ENCODE results near the gene LRFN3.
A peak's percentile ranks its signal among the peaks of the same experiment; 100 is the strongest.
"Not testable (repeated sequence)": the region's sequence is repeated elsewhere in the genome, so short reads cannot be mapped to it uniquely, and the experiment has no call there.

LRFN3 gene

DNA sequence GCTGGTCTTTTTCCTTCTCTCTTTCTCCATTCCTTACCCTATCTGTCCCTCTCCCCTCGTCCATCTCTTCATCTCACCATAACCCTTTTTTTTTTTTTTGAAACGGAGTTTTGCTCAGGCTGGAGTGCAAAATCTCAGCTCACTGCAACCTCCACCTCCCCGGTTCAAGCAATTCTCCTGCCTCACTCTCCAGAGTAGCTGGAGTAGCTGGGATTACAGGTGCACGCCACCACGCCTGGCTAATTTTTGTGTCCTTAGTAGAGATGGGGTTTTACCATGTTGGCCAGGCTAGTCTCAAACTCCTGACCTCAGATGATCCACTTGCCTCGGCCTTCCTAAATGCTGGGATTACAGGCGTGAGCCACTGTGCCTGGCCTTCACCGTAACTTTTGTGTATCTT lies 21.2 kb downstream of the LRFN3 start:
- not testable (repeated sequence) for H3K4me1 ChIP-seq (ENCODE audit: insufficient read depth, low read length); H3K36me3 ChIP-seq (ENCODE audit: insufficient read depth, low read length); H3K4me3 ChIP-seq (ENCODE audit: low read length); H3K27ac ChIP-seq (ENCODE audit: low read depth, low read length); H3K9me3 ChIP-seq (ENCODE audit: insufficient read depth, low read depth, low read length); H3K9ac ChIP-seq (ENCODE audit: low read depth, low read length)
- H3K27me3 ChIP-seq (ENCODE audit: insufficient read depth, low read length): peaks cover 44% of the 10 kb centered on the region
- 75% methylated on average over 8 of the region's 8 CpGs for WGBS

DNA sequence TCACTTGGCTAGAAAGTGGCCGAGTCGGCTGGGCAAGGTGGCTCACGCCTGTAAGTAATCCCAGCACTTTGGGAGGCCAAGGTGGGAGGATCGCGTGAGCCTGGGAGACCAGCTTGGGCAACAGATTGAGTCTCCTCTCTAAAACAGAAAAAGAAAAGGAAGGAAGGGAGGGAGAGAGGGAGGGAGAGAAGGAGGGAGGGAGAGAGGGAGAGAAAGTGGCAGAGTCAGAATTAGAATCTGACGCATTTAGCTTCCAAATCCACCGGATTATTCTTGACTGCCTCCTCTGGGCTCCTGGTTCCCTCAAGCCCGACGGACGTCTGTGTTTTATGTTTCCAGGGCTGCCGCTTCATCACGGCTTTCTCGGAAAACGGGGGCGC lies 22.5 kb downstream of the LRFN3 start:
- H3K9me3 ChIP-seq (ENCODE audit: insufficient read depth, low read depth, low read length): 0 out of 2 replicates have a peak, but pooled peaks cover 3% of the 10 kb centered on the region
- WGBS: 42% methylated on average over 15 of the region's 15 CpGs
- H3K27ac ChIP-seq (ENCODE audit: low read depth, low read length): no peak overlapping the region
- no peaks in the 10 kb centered on the region for H3K36me3 ChIP-seq (ENCODE audit: insufficient read depth, low read length)
- H3K4me1 ChIP-seq (ENCODE audit: insufficient read depth, low read length): no peaks in the 10 kb centered on the region
- peak overlapping the region; percentile 32 for H3K4me3 ChIP-seq (ENCODE audit: low read length)
- peaks cover 48% of the 10 kb centered on the region for H3K27me3 ChIP-seq (ENCODE audit: insufficient read depth, low read length)
- no peak overlapping the region for H3K9ac ChIP-seq (ENCODE audit: low read depth, low read length)

DNA sequence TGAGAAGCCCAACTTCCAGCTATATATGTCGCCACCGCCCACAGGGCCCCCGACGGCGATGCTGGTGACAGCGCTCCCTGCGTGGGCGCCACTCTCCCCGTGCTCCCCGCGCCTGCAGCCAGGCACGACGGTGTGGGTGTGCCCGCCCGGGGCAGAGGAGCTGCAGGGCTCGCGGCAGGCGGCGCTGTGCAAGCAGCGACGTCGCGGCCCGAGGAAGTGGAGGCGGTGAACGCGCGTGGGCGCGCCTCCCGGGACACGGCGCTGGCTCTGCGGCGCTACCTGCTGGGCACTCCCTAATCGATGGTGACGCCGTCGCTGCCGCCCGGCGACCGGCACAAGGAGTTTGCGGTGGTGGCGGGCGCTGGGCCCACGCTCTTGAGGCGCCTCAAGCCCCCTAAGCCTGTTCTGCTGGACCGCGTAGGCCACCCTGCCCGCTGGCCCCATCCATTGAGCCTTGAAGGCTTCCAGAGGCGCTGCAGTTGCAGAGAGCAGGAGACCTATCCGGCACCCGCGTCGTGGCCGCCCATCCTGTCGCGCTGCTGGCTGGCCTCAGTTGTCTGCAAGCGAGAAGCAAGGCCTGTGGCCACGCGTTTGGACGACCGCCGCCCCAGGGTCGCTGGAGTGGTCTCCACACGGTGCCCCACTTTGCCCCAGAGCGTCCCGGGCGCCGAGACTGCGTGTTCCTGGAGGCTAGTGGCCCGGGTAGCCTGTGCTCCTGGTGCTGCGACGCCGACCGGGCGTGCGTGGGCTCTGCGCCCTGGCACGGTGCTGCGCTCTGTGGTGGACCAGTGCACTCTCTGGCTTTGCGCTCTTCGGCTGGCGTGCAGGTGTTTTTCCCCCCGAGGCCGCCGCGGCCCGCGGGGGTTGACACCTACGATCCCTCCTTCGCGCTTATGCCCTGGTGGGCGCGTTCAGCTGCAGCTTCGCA lies 23.1 kb downstream of the LRFN3 start:
- H3K36me3 ChIP-seq (ENCODE audit: insufficient read depth, low read length): no peaks in the 10 kb centered on the region
- H3K9me3 ChIP-seq (ENCODE audit: insufficient read depth, low read depth, low read length): 0 out of 2 replicates have a peak, but pooled peaks cover 3% of the 10 kb centered on the region
- no peak overlapping the region for H3K9ac ChIP-seq (ENCODE audit: low read depth, low read length)
- WGBS: 22% methylated on average over 97 of the region's 97 CpGs
- no peaks in the 10 kb centered on the region for H3K4me1 ChIP-seq (ENCODE audit: insufficient read depth, low read length)
- peak overlapping the region; percentile 32 for H3K4me3 ChIP-seq (ENCODE audit: low read length)
- H3K27me3 ChIP-seq (ENCODE audit: insufficient read depth, low read length): peaks cover 48% of the 10 kb centered on the region
- no peak overlapping the region for H3K27ac ChIP-seq (ENCODE audit: low read depth, low read length)

DNA sequence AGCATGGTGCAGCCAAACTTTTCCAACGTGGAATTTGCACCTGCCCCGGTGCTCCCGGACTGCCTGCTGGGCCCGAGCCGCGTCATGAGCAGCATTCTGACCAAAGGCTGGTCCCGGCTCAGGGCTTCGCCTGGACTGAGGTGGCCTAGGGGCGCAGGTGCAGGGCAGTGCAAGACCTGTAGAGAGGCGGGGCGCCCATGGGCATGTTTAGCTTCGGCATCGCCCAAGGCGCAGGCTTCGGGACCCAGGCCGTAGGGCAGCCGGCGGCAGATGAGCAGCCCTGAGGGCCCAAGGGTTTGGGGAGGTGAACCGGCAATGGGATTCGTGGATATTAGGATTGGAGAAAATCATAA lies 23.8 kb downstream of the LRFN3 start:
- Histone ChIP-seq H3K9me3 (ENCODE audit: insufficient read depth, low read depth, low read length) (0 out of 2 replicates have a peak, but pooled peaks cover 3% of the 10 kb centered on the region), H3K36me3 (ENCODE audit: insufficient read depth, low read length) (no peaks in the 10 kb centered on the region), H3K27me3 (ENCODE audit: insufficient read depth, low read length) (peaks cover 48% of the 10 kb centered on the region), H3K4me3 (ENCODE audit: low read length) (peak overlapping the region; percentile 32; the same call in 1 of the 2 replicates), H3K4me1 (ENCODE audit: insufficient read depth, low read length) (no peaks in the 10 kb centered on the region), H3K9ac (ENCODE audit: low read depth, low read length) (no peak overlapping the region), H3K27ac (ENCODE audit: low read depth, low read length) (no peak overlapping the region)
- 61% methylated on average over 18 of the region's 20 CpGs for WGBS

DNA sequence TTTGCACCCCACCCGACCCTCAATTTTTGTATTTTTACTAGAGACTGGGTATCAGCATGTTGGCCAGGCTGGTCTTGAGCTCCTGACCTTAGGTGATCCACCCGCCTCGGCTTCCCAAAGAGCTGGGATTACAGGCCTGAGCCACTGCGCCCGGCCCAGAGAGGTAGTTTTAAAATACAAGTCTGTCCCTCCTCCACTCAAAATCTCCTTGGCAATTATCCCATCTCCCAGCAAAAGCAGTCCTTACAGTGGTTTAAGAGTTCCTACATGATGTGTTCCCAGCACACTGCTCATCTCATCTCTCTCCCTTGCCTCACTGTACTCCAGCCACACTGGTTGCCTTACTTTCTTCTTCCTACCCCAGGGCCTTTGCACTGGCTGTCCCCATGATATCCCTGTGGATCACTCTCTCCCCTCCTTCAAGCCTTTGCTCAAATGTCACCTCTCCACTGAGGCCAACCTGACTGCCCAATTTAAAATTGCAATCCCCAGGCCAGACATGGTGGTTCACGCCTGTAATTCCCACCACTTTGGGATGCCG lies 24.3 kb downstream of the LRFN3 start:
- WGBS: 92% methylated on average over 7 of the region's 7 CpGs
- no peak overlapping the region for H3K9ac ChIP-seq (ENCODE audit: low read depth, low read length)
- 0 out of 2 replicates have a peak, but pooled peaks cover 3% of the 10 kb centered on the region for H3K9me3 ChIP-seq (ENCODE audit: insufficient read depth, low read depth, low read length)
- H3K36me3 ChIP-seq (ENCODE audit: insufficient read depth, low read length): no peaks in the 10 kb centered on the region
- no peak overlapping the region for H3K27ac ChIP-seq (ENCODE audit: low read depth, low read length)
- no peak overlapping the region for H3K4me3 ChIP-seq (ENCODE audit: low read length)
- H3K4me1 ChIP-seq (ENCODE audit: insufficient read depth, low read length): no peaks in the 10 kb centered on the region
- H3K27me3 ChIP-seq (ENCODE audit: insufficient read depth, low read length): peaks cover 48% of the 10 kb centered on the region

DNA sequence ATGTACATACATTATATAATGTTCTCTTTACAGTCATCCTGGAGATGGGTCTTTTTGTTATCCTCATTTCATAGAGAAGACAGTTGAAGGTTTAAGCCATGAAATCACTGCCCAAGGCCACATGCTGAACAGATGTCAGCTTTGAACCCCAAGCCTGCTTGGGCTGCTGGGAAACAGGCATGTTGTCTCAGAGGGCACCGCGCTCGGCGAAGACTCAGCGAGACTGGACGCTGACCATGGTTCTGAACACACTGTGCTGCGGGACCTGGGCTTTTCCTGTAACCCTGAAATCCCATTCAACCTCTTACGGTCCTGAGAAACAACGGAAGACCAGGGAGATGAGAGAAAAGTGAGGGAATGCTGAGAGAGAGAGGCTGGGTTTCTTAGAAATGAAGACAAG lies 27.3 kb downstream of the LRFN3 start:
- H3K27me3 ChIP-seq (ENCODE audit: insufficient read depth, low read length): peaks cover 37% of the 10 kb centered on the region
- H3K4me1 ChIP-seq (ENCODE audit: insufficient read depth, low read length): no peaks in the 10 kb centered on the region
- no peak overlapping the region for H3K9ac ChIP-seq (ENCODE audit: low read depth, low read length)
- H3K27ac ChIP-seq (ENCODE audit: low read depth, low read length): no peak overlapping the region
- no peaks in the 10 kb centered on the region for H3K9me3 ChIP-seq (ENCODE audit: insufficient read depth, low read depth, low read length)
- WGBS: 8% methylated on average over 9 of the region's 9 CpGs
- no peaks in the 10 kb centered on the region for H3K36me3 ChIP-seq (ENCODE audit: insufficient read depth, low read length)
- H3K4me3 ChIP-seq (ENCODE audit: low read length): no peak overlapping the region

DNA sequence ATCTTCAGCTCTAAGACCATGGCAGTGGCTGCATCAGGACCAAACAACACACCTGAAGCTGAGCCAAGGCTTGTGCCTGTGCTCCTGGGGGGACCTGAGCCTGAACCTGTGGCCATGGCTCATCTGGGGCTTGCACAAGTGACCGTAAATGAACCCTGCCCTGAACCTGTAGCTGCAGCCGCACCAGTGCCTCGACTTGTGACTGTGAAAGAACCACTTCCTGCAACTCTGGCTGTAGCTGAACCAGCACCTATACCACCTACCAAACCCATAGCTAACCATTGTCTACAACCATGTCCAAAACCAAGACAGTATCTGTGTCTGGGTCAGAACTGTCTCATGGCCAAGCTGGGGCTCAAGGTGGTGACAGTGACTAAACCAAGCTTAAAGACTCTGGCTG lies 30.6 kb downstream of the LRFN3 start:
- Histone ChIP-seq H3K27me3 (ENCODE audit: insufficient read depth, low read length) (peaks cover 11% of the 10 kb centered on the region; the same call in 1 of the 2 replicates), H3K9ac (ENCODE audit: low read depth, low read length) (no peak overlapping the region), H3K36me3 (ENCODE audit: insufficient read depth, low read length) (no peaks in the 10 kb centered on the region), H3K27ac (ENCODE audit: low read depth, low read length) (no peak overlapping the region), H3K4me3 (ENCODE audit: low read length) (no peak overlapping the region), H3K4me1 (ENCODE audit: insufficient read depth, low read length) (no peaks in the 10 kb centered on the region), H3K9me3 (ENCODE audit: insufficient read depth, low read depth, low read length) (no peaks in the 10 kb centered on the region)
- WGBS: 85% methylated on average over 3 of the region's 3 CpGs

DNA sequence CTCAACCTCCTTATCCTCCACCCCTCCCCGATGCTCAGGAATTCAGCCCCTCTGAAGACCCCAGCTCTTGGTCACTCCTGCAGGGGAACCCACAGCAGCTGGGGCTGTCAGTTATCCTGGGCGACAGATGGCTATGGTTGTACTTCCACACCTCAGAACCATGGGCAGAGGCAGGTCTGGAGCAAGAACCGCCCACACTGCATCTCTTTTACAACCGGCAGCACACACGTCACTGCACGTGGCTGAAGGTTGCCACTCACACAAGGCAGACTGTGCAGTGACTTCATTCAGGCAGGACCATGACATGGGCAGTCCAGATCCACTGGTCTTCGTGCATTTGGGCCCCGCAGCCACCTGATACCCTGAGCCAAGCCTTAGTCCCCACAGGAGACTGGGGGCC lies 37.3 kb downstream of the LRFN3 start:
- Histone ChIP-seq H3K27ac (ENCODE audit: low read depth, low read length) (no peak overlapping the region), H3K9me3 (ENCODE audit: insufficient read depth, low read depth, low read length) (no peaks in the 10 kb centered on the region), H3K27me3 (ENCODE audit: insufficient read depth, low read length) (no peaks in the 10 kb centered on the region), H3K36me3 (ENCODE audit: insufficient read depth, low read length) (no peaks in the 10 kb centered on the region), H3K4me3 (ENCODE audit: low read length) (no peak overlapping the region), H3K4me1 (ENCODE audit: insufficient read depth, low read length) (no peaks in the 10 kb centered on the region), H3K9ac (ENCODE audit: low read depth, low read length) (no peak overlapping the region)
- WGBS: 44% methylated on average over 8 of the region's 8 CpGs

DNA sequence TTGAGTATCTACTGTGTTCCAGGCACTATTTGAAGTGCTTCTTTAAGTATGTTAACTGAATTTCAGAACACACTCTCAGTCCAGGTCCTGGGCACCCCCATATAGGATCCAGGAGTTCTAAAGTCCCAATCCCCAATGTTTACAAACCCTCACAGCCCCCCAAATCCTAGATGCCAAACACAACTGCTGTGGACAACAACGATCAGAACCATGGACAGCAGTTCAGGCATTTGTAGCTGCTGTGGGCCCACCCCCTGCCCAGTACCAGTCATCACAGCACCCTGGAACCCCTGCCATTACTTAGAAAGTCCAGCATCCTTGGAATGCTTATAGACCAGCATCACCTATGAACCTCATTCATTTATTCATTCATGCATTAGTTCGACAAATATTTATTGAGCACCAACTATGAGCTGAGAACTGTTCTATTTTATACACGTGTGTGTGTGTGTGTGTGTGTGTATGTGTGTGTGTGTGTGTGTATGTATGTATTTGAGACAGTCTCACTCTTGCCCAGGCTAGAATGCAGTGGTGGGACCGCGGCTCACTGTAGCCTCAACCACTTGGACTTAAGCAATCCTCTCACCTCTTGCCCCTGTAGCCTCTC lies 39.5 kb downstream of the LRFN3 start:
- WGBS: 44% methylated on average over 5 of the region's 5 CpGs
- Histone ChIP-seq H3K4me1 (ENCODE audit: insufficient read depth, low read length) (0 out of 2 replicates have a peak, but pooled peaks cover 3% of the 10 kb centered on the region), H3K27ac (ENCODE audit: low read depth, low read length) (no peak overlapping the region), H3K9ac (ENCODE audit: low read depth, low read length) (no peak overlapping the region), H3K36me3 (ENCODE audit: insufficient read depth, low read length) (no peaks in the 10 kb centered on the region), H3K4me3 (ENCODE audit: low read length) (no peak overlapping the region), H3K9me3 (ENCODE audit: insufficient read depth, low read depth, low read length) (no peaks in the 10 kb centered on the region), H3K27me3 (ENCODE audit: insufficient read depth, low read length) (no peaks in the 10 kb centered on the region)

DNA sequence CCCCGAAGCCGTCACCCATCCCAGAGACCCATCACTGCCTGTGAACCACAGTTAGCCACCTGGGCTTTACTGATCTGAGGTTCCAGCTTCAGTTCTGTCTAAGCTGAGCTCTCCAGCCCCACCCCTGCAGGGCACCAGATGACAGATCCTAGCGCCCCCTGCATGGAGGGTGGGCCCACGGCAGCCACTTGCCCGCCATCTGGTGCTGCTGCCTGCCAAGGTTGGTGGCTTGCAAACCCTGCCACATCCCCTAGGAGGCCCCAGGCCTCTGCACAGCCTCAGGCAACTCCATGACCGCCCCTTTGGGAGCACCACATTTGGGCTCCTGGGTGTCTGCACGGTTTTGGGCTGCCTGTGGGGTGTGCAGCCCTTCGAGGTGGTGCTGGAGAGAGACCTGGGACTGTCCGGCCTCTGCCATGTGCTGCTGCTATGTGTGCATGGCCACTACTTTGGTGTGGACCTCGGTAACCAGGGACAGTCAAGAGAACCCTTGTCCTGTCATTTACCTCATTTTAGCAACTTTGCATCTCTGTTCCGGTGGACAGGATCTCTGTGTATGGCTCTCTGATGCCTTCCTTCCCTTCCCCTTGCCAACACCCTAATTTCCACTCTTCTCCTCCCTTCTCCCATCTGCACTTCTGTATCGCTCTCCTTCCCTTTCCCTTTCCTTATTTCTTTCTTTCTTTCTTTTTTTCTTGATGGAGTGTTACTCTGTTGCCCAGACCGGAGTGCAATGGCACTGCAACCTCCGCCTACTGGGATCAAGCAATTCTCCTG lies 41.5 kb downstream of the LRFN3 start:
- WGBS: 60% methylated on average over 14 of the region's 14 CpGs
- Histone ChIP-seq H3K9me3 (ENCODE audit: insufficient read depth, low read depth, low read length) (no peaks in the 10 kb centered on the region), H3K27ac (ENCODE audit: low read depth, low read length) (no peak overlapping the region), H3K9ac (ENCODE audit: low read depth, low read length) (no peak overlapping the region), H3K4me3 (ENCODE audit: low read length) (no peak overlapping the region), H3K36me3 (ENCODE audit: insufficient read depth, low read length) (no peaks in the 10 kb centered on the region), H3K27me3 (ENCODE audit: insufficient read depth, low read length) (peaks cover 5% of the 10 kb centered on the region; the same call in 1 of the 2 replicates), H3K4me1 (ENCODE audit: insufficient read depth, low read length) (0 out of 2 replicates have a peak, but pooled peaks cover 3% of the 10 kb centered on the region)
